K562 (cell line): ENCODE data around the gene SLC66A3. TPM values are rescaled to one million over a fixed set of nuclear protein-coding genes. Genes with fewer than 3 reads are reported as not detected.

Source experiments
- ATF4 ChIP-seq: fragments of 450-650 bp; formaldehyde crosslinking; IDR thresholded peaks from 2 replicates; pipeline ENCODE4 v1.4.0; 2022; ENCODE audit warnings: mild to moderate bottlenecking, moderate library complexity
- CEBPG ChIP-seq, 3 experiments: fragments of 200-800 bp in 1 of 3; sonication (Bioruptor generic) in 1 of 3; sonication (generic) in 1 of 3; formaldehyde crosslinking in 1 of 3; IDR thresholded peaks in 2 of 3; conservative IDR thresholded peaks in 1 of 3; 2 replicates each; pipeline versions ENCODE4 v1.6.1 to v1.8.0; 2016 to 2022; ENCODE audit warnings: missing compliant biosample characterization in 2 of 3, missing genetic modification characterization in 2 of 3, mild to moderate bottlenecking in 1 of 3, missing genetic modification reagents in 1 of 3
- DDX20 ChIP-seq: fragments of 450-650 bp; IDR thresholded peaks from 2 replicates; pipeline ENCODE4 v1.6.1; 2016; ENCODE audit warnings: missing genetic modification characterization, low read depth, mild to moderate bottlenecking, missing compliant biosample characterization, moderate library complexity
- NR2C1 ChIP-seq, 2 experiments: fragments of 450-650 bp; IDR thresholded peaks; 2 replicates each; pipeline ENCODE4 v1.6.1; 2017; ENCODE audit warnings: mild to moderate bottlenecking in 2 of 2, antibody characterized with exemption in 1 of 2, inconsistent platforms in 1 of 2, missing compliant biosample characterization in 1 of 2, missing genetic modification characterization in 1 of 2
- PCBP2 ChIP-seq: fragments of 200-400 bp; formaldehyde crosslinking; IDR thresholded peaks from 2 replicates; pipeline ENCODE4 v1.6.1; 2018; ENCODE audit warnings: low read length, low read depth, mild to moderate bottlenecking, moderate library complexity; ENCODE audit not compliant: poor library complexity, severe bottlenecking
- SLC30A9 ChIP-seq: fragments of 250-450 bp; sonication (Bioruptor Pico); IDR thresholded peaks from 2 replicates; pipeline ENCODE4 v1.8.0; 2022; ENCODE audit warnings: mild to moderate bottlenecking, moderate library complexity
- SMARCC2 ChIP-seq: fragments of 450-650 bp; IDR thresholded peaks from 2 replicates; pipeline ENCODE4 v1.6.1; 2017; ENCODE audit warnings: antibody characterized with exemption, moderate library complexity, mild to moderate bottlenecking, low read depth
- SNRNP70 ChIP-seq: fragments of 200-400 bp; formaldehyde crosslinking; optimal IDR thresholded peaks from 2 replicates; pipeline ENCODE3; 2017; ENCODE audit warnings: low read depth, low read length
- ZMIZ1 ChIP-seq, 2 experiments: fragments of 150-350 bp in 1 of 2; IDR thresholded peaks; 2 replicates each; pipeline ENCODE4 v1.6.1; 2012 to 2016; ENCODE audit warnings: low read depth in 2 of 2, low read length in 2 of 2, mild to moderate bottlenecking in 1 of 2, moderate library complexity in 1 of 2
- ZNF324 ChIP-seq: fragments of 250-450 bp; sonication (Bioruptor Pico); IDR thresholded peaks from 2 replicates; pipeline ENCODE4 v1.4.0; 2020; ENCODE audit warnings: mild to moderate bottlenecking
- polyA plus RNA-seq, 8 experiments: library from polyadenylated mRNA; depleted of rRNA in 4 of 8; stranded (reverse) in 5 of 8; unstranded in 3 of 8; fragments of >200 nt; fragmentation: Nextera tagmentation in 2 of 8; fragmentation: Illumina TruSeq in 1 of 8; extraction: Ambion mirVana in 2 of 8; extraction: Trizol in 1 of 8; gene quantifications; 2 replicates each; pipeline versions ENCODE4 v1.2.1 to v1.2.3, GENCODE V29; 2011 to 2014; ENCODE audit warnings: inconsistent platforms in 1 of 8, missing spikeins in 1 of 8
- total RNA-seq, 7 experiments: library from RNA; depleted of rRNA in 6 of 7; stranded (reverse); fragments of >200 nt in 6 of 7; fragmentation: Illumina TruSeq in 2 of 7; extraction: Trizol in 2 of 7; gene quantifications; 2 replicates each; pipeline versions ENCODE4 v1.2.1 to v1.2.3, GENCODE V29; 2011 to 2021; ENCODE audit warnings: low replicate concordance in 1 of 7
- TF ChIP-seq, protein P1 (sequence below): fragments of 450-650 bp; formaldehyde crosslinking; IDR thresholded peaks from 2 replicates; pipeline ENCODE4 v1.4.0; 2022; ENCODE audit warnings: missing genetic modification characterization
- TF ChIP-seq, protein P2 (sequence below): sonication (generic); formaldehyde crosslinking; IDR thresholded peaks from 2 replicates; pipeline ENCODE4 v1.8.1; 2023; ENCODE audit warnings: mild to moderate bottlenecking, missing genetic modification reagents
- TF ChIP-seq, protein P3 (sequence below): fragments of 450-650 bp; formaldehyde crosslinking; IDR thresholded peaks from 2 replicates; pipeline ENCODE4 v1.4.0; 2020; ENCODE audit warnings: mild to moderate bottlenecking, moderate library complexity
- TF ChIP-seq, protein P4 (sequence below): sonication (generic); formaldehyde crosslinking; IDR thresholded peaks from 2 replicates; pipeline ENCODE4 v1.8.1; 2023; ENCODE audit warnings: mild to moderate bottlenecking, missing genetic modification reagents

SLC66A3 gene
- total and polyA plus RNA-seq, 9 of the 15 experiments (the other 6 are each of a cell fraction or from before 2014, with no cell fraction given), result 2.8 to 30.0 (median 9.1) TPM

DNA sequence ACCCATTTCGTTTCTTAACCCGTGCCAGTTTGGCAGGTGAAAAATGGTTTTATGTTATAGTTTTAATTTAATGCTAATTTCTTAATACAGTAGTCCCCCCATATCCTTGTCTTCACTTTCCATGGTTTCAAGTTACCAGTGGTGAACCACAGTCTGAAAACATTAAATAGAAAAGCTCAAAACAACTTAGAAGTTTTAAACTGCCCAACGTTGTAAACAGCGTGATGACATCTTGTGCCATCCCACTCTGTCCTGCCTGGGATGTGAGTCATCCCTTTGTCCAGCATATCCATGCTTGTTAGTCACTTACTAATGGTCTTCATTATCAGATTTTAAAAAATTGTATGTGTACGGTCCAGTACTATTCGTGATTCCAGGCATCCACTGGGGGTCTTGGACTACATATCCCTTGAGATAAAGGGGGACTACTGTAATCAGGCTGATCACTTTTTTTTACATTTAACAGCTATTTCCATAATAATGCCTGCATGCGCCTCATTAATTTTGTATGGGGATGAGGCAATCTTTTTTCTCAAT is 31.9 kb downstream of the SLC66A3 start (continued):
- TF ChIP-seq, protein P1, sequence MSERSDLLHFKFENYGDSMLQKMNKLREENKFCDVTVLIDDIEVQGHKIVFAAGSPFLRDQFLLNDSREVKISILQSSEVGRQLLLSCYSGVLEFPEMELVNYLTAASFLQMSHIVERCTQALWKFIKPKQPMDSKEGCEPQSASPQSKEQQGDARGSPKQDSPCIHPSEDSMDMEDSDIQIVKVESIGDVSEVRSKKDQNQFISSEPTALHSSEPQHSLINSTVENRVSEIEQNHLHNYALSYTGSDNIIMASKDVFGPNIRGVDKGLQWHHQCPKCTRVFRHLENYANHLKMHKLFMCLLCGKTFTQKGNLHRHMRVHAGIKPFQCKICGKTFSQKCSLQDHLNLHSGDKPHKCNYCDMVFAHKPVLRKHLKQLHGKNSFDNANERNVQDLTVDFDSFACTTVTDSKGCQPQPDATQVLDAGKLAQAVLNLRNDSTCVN, result no peak
- TF ChIP-seq, protein P2, sequence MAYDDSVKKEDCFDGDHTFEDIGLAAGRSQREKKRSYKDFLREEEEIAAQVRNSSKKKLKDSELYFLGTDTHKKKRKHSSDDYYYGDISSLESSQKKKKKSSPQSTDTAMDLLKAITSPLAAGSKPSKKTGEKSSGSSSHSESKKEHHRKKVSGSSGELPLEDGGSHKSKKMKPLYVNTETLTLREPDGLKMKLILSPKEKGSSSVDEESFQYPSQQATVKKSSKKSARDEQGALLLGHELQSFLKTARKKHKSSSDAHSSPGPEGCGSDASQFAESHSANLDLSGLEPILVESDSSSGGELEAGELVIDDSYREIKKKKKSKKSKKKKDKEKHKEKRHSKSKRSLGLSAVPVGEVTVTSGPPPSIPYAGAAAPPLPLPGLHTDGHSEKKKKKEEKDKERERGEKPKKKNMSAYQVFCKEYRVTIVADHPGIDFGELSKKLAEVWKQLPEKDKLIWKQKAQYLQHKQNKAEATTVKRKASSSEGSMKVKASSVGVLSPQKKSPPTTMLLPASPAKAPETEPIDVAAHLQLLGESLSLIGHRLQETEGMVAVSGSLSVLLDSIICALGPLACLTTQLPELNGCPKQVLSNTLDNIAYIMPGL (CRISPR knock-in tag), result no peak
- TF ChIP-seq DDX20, result 0 out of 2 replicates have a peak, but pooled peaks have one; percentile 21
- TF ChIP-seq, protein P3, sequence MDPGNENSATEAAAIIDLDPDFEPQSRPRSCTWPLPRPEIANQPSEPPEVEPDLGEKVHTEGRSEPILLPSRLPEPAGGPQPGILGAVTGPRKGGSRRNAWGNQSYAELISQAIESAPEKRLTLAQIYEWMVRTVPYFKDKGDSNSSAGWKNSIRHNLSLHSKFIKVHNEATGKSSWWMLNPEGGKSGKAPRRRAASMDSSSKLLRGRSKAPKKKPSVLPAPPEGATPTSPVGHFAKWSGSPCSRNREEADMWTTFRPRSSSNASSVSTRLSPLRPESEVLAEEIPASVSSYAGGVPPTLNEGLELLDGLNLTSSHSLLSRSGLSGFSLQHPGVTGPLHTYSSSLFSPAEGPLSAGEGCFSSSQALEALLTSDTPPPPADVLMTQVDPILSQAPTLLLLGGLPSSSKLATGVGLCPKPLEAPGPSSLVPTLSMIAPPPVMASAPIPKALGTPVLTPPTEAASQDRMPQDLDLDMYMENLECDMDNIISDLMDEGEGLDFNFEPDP (CRISPR knock-in tag), result no peak
- TF ChIP-seq, protein P4, sequence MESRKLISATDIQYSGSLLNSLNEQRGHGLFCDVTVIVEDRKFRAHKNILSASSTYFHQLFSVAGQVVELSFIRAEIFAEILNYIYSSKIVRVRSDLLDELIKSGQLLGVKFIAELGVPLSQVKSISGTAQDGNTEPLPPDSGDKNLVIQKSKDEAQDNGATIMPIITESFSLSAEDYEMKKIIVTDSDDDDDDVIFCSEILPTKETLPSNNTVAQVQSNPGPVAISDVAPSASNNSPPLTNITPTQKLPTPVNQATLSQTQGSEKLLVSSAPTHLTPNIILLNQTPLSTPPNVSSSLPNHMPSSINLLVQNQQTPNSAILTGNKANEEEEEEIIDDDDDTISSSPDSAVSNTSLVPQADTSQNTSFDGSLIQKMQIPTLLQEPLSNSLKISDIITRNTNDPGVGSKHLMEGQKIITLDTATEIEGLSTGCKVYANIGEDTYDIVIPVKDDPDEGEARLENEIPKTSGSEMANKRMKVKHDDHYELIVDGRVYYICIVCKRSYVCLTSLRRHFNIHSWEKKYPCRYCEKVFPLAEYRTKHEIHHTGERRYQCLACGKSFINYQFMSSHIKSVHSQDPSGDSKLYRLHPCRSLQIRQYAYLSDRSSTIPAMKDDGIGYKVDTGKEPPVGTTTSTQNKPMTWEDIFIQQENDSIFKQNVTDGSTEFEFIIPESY (CRISPR knock-in tag), result no peak
- no peak for TF ChIP-seq ZNF324 (CRISPR knock-in tag)
- peak; percentile 96 for TF ChIP-seq CEBPG (CRISPR knock-in tag; IDR thresholded peaks at IDR 0.05)
- peak; percentile 17 to 92; a peak in 3 of 4 replicates for TF ChIP-seq CEBPG (tag; conservative IDR thresholded peaks at IDR 0.05 in 1 of 2, IDR thresholded peaks at IDR 0.05 in 1 of 2)
- TF ChIP-seq ATF4 (CRISPR knock-in tag), result 0 out of 2 replicates have a peak, but pooled peaks have one; percentile 51
- no peak for TF ChIP-seq SNRNP70
- peak; percentile 64 for TF ChIP-seq SMARCC2
- TF ChIP-seq SLC30A9 (CRISPR knock-in tag), result no peak
- no peak for TF ChIP-seq ZMIZ1 (IDR thresholded peaks at IDR 0.05; ENCODE audit: low read depth in 2 of 2, low read length in 2 of 2)
- no peak for TF ChIP-seq PCBP2
- no peak for TF ChIP-seq NR2C1 (IDR thresholded peaks at IDR 0.05)
- TF ChIP-seq NR2C1 (tag; IDR thresholded peaks at IDR 0.05), result peak; percentile 17; the same call in 1 of the 2 replicates
